Activated T-cell treated with anti-CD3 and anti-CD28 coated beads for 4 hours (primary cell): ENCODE measurements around the gene GPATCH8.
"Not testable (repeated sequence)": the region's sequence is repeated elsewhere in the genome, so short reads cannot be mapped to it uniquely, and the experiment has no call there.

ENCODE experiments used
- DNase-seq: peaks from one replicate; pipeline ENCODE4 v3.0.0-alpha.2; 2020

GPATCH8 gene

GRCh38 chr17:44503147-44504029 is at the start of gene GPATCH8:
Gene GPATCH8, minus strand, starts transcription at chr17:44503406. Its CDS starts 36 bp downstream, at chr17:44503370.
- DNase-seq = peak; percentile 83

GRCh38 chr17:44552361-44552760 is 49.2 kb upstream of the GPATCH8 start:
- DNase-seq = no peak

GRCh38 chr17:44549686-44550085 is 46.5 kb upstream of the GPATCH8 start:
- no peak for DNase-seq

GRCh38 chr17:44548376-44549230 is 45.4 kb upstream of the GPATCH8 start:
- no peak for DNase-seq

- no peak for DNase-seq
These were observed 44.5 kb upstream of the GPATCH8 start for GRCh38 chr17:44547625-44548267.

GRCh38 chr17:44546671-44547606 is 43.7 kb upstream of the GPATCH8 start:
- DNase-seq = no peak

- DNase-seq = no peak
These were observed 40.8 kb upstream of the GPATCH8 start for GRCh38 chr17:44543905-44544523.

GRCh38 chr17:44543213-44543904 is 40.2 kb upstream of the GPATCH8 start:
- no peak for DNase-seq

GRCh38 chr17:44541884-44542581 is 38.8 kb upstream of the GPATCH8 start:
- no peak for DNase-seq

- no peak for DNase-seq
These were observed 37.3 kb upstream of the GPATCH8 start for GRCh38 chr17:44540246-44541084.

- DNase-seq = no peak
These were observed 36.5 kb upstream of the GPATCH8 start for GRCh38 chr17:44539673-44540072.

- not testable (repeated sequence) for DNase-seq
These were observed 34.7 kb upstream of the GPATCH8 start for GRCh38 chr17:44537922-44538321.

- DNase-seq = no peak
These were observed 33.1 kb upstream of the GPATCH8 start for GRCh38 chr17:44536090-44536953.

- peak; percentile 82 for DNase-seq
These were observed 30.5 kb upstream of the GPATCH8 start for GRCh38 chr17:44533533-44534246.

- no peak for DNase-seq
These were observed 27.8 kb upstream of the GPATCH8 start for GRCh38 chr17:44530896-44531418.

GRCh38 chr17:44529864-44530263 is 26.7 kb upstream of the GPATCH8 start:
- DNase-seq = no peak

GRCh38 chr17:44527954-44528353 is 24.7 kb upstream of the GPATCH8 start:
- DNase-seq = no peak
